ENCODE measurements around the gene RPS15.
"Not testable (repeated sequence)": the region's sequence is repeated elsewhere in the genome, so short reads cannot be mapped to it uniquely, and the experiment has no call there.

RPS15 gene

DNA sequence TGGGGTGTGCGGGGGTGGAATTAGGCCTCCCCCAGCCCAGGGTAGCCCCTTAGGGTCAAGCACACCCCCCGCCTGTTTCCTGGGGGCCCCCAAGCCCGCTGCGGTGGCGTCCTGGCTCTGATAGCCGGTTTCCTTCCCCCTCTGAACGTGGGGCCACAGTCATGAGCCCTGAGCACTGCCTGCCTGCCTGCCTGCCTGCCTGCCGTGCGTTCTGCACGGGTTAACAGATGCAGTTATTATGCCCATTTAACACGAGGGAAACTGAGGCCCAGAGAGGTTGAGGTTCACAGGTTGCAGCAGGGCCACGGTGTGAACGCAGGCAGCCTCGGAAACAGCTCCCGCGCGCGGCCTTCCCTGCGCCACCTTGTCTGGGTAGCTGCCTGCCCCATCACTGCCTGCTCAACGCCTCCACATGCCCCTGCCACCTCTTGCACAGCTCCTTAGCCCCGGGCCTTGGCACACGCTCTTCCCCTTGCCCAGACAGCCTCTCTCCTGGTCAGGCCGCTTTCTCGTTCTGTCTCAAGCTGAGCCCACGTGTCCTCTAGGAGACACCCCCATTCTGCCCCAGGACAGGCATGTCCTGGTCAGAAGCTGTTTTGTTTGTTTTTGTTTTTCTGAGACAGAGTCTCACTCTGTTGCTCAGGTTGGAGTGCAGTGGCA lies 35.7 kb upstream of the RPS15 start:
- no peak for DNase-seq

GRCh38 chr19:1406774-1407527 lies 31.2 kb upstream of the RPS15 start:
- peak; percentile 99 for DNase-seq

- no peak for DNase-seq
Measured at GRCh38 chr19:1407528-1408299, 30.5 kb upstream of the RPS15 start, which contains the start of gene DAZAP1. Gene DAZAP1, plus strand, starts transcription at chr19:1407586. Its CDS starts 188 bp downstream, at chr19:1407774.

DNA sequence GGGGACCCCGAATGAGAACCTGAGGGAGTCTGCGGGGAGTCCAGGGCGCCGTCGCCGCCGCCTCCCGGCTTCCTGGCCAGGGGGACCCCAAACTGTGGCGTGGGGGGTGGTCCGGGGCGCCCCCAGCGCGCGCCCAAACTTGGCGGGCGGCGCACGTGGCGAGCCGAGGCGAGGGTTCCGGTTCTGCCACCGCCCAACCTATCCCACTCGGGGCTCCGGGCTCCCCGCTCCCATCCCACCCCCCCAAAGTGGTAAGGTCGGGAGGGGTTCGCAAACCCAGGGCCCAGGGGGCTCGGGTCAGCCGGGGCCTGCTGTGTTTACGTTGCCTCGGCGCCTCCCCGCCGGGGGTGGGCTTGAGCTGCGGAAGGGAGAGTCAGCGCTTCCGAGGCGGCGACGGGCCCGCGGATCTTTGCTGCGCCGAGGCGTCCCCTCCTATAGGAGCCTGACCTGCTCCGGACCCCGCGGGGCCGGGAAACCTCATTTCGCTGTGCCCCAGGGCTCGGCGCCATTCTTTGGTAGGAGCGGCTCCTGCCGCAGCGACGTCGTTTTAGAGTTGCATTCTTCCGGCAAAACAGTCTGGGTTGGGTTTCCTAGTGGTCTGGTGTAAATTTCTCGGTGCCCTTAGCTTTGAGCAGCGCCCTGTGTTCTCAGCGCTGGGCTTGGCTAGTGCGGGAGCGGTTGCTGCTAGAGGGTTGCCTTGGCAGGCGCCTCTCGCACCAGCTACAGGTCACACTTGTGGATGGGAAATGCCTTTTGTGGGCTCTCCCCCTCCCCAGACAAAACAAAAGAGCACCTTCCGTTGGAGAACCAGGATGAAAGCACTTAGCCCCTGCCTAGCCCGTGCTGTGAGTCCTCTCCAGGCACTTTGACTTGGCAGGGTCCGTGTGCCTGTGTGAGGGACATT lies 29.6 kb upstream of the RPS15 start:
- DNase-seq: peak; percentile 54

DNA sequence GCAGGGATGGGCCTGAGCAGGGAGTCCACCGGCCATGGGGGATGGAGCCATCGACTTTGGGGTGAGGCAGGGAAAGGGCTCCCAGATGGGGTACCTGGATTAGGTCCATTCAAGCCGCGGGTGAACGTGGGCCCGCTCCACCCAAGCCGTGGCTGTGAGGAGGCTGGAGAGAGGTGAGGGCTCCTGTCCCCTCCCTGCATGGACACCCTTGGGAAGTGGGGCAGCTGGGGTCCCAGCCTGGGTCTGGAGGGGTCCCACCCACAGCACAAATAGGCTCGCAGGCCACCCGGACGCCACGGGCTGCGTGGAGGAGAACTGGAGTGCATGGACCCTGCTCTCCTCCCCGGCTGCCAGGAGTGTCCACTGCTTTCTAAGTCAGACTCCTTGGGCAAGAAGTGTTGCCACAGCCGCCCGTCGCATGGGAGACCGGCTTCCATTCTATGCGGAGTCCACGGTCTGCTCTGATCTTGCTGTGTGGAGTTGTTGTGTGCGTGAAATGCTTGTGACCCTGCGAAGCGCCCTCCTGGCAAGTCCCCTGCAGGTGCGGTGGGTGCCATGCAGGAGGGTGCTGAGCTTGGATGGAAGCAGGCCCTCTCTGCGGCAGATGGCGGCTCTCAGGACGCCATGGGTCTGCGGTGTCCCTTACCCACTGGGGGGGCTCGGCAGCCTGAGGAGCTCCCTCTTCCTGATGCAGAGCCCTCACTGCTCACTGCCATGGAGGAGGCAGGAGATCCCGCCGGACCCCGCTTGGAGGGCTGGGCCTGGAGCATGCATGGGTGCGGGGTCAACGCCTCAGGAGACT lies 28.8 kb upstream of the RPS15 start:
- DNase-seq: no peak

GRCh38 chr19:1410136-1410786 lies 27.9 kb upstream of the RPS15 start:
- DNase-seq: no peak

DNA sequence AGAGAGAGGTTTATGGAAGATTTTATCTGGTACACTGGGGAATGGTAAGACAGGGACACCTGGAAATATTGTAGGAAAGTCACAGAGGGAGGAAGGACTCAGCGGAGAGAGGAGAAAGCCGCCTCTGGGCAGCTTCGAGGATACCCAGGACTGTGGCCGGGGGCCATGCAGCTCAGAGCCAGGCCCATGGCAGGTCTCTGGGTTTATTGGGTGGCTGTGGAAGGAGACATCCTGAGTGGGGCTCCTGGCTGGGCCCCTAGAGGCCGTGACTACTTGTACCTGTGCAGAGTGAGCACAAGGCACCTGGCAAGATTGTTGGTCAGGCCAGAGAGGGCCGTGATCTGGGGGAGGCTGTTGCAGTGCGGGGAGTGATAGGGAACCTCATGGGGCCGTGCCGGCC lies 27.4 kb upstream of the RPS15 start:
- no peak for DNase-seq

DNA sequence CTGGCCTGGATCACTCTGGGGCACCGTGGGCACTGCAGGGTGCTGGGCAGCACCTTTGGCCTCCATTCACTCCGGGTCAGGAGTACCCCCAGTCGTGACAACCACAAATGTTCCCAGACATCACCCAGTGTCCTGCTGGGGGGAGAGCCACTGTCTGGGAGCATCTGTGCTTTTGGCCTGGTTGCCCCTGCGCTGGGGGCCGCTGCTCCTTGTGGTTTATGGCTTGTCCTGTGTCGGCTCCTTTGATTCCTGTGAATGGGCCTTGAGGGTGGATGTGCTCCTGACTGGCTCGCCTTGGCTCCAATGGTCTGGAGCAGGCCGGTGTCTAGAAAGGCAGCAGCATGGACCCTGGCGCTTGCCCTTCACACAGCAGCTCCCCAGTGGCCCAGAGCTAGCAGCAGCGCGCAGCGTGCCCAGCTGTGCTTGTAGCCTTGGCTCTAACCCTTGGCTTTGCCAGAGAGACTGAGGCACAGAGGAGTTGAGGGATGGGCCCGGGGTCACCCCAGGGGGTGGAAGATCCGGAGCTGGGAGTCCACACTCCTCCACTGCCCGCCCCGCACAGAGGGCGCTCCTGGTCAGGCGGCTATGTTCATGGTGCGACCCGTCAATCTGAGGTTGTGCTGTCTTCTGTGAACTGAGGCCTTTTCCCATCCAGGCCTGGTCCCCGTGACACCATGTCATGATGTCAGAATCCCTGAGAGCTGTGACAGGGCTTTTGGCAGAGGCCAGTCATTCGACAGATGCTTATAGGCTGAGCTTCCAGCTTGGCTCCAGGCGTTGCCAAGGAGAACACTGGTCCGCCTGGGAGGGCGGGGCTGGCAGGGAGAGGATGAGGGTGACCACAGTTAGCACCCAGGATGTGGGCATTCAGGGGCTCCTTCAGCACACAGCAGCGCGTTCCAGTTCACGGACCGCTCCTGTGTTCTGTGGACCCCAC lies 26.7 kb upstream of the RPS15 start:
- DNase-seq: peak; percentile 72

DNA sequence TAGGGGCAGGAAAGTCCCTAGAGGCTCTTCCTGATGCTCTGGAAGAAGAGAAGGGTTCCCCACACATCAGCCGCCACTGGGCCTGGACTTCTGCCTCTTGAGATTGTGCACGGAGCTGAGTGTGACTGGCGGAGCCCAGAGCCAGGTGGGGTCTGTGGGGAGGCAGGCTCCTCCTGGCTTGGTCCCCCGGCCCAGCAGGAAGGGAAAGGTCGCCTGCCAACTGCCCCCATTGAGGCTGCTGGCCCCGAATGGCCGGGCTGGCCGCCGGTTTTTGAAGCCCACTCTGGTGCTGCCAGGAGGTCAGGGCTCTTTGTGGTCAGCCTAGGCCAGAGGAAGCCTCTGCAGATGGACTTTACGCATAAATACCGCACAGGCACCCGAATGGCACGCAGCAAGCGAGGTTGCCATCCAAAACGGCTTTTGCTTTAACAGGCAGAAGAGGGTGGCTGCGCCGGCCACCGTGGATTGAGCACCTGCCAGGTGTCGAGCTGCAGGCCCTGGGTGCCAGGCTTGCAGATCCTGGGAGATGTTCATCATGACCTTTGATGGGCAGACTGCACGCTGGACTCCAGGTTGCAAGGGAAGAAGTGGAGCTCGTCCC lies 25.8 kb upstream of the RPS15 start:
- no peak for DNase-seq

- no peak for DNase-seq
Measured at GRCh38 chr19:1412995-1413800, 25.0 kb upstream of the RPS15 start.

GRCh38 chr19:1416014-1416841 lies 22.0 kb upstream of the RPS15 start:
- no peak for DNase-seq

DNA sequence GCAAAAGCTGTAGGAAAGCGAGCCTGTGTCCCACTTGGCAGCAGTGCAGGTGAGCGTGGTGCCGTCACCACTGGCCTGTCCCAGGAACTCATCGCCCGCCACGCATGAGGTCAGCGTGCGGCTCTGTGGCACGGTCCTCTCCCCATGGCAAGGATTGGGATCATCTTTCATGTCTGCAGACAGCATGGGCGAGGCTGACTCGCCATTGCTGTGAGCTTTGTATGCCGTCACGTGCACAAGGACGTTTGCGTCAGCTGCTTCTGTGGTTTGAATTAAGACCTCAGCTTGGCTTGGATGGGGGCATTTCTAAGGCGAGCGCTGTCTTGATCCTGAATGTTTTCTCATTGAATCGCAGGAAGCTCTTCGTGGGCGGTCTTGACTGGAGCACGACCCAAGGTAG lies 21.1 kb upstream of the RPS15 start:
- no peak for DNase-seq

DNA sequence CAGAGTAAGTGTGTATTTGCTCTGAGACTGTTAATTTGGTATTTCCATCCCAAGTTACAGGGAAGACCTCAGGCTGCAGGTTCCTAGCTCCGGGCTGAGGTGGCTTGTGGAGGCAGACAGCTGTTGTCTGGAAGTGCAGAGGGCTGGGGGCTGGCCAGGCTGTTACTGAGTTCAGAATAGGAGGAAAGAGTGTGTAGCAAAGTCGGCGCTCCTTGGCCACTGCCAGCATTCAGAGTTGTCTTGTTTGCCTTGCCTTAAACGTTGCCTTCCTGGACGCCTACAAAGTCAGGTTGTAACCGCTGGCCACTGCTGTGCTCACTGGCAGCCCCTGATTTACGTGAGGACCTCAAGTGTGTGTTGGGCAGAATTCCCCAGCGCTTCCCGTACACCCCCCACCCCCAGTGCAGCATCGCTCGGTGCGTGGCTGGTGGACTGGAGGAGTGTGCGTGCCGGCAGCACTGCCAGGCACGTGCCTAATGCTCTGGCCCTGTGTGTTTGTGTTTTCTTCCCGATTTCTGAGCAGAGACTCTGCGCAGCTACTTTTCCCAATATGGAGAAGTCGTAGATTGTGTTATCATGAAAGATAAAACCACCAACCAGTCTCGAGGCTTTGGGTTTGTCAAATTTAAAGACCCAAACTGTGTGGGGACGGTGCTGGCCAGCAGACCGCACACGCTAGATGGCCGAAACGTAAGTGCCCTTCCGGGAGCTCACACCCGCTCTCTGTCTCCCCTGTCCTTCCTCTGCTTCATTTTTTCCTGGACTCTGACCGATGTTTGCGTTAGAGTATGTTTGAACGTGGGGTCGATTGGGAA lies 20.3 kb upstream of the RPS15 start:
- no peak for DNase-seq

GRCh38 chr19:1418496-1418775 lies 19.8 kb upstream of the RPS15 start:
- no peak for DNase-seq

DNA sequence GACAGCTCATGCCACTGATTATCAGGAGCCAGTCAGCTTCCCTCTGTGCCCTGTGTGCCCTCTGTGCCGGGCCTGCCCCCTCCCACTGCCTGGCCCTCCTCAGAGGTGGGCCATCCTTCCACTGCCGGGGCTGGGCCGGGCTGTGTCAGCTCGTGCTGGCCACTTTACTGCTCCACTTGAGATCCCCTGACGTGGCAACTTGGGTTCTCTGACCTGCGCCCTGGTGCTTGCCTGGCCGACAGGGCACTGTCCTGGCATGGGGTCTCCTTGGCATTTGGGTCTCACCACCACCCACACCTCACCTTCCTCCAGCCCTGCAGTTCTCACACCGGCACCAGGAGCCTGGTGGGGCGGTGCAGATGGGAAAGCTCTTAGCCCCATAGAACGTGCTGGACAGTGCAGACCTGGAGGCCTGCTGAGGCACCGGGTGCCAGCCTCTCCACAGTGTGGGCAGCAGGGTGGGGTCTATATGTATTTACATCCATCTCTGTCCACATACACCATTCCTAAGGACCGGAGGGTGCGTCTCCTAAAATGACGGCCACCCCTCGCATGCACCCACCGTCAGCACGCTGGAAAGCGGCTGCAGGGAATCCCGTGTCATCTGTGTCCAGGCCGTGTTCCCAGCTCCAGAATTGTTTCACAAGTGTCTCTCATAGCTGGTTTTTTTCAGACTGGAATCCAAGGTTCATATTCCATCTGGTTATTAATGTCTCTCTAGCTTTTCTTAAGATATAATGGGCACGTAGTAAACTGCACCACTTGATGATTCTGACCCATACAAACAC lies 19.1 kb upstream of the RPS15 start:
- DNase-seq: no peak

GRCh38 chr19:1420085-1420484 lies 18.1 kb upstream of the RPS15 start:
- not testable (repeated sequence) for DNase-seq
